SK-N-SH (cell line): ENCODE data around the gene POMC.

Source experiments
- CTCF ChIP-seq: fragments of 200-600 bp; sonication (generic); IDR thresholded peaks from 2 replicates; pipeline ENCODE4 v1.6.1; 2017; ENCODE audit warnings: antibody characterized with exemption, mild to moderate bottlenecking, moderate library complexity
- EZH2phosphoT487 ChIP-seq: fragments of 200-600 bp; sonication (generic); IDR thresholded peaks from 2 replicates; pipeline ENCODE4 v1.6.1; 2017; ENCODE audit warnings: low read depth, mixed run types, mild to moderate bottlenecking, antibody characterized with exemption, moderate library complexity, borderline replicate concordance
- GABPA ChIP-seq: IDR thresholded peaks from 2 replicates; pipeline ENCODE4 v1.4.0; 2012; ENCODE audit warnings: low read depth, mild to moderate bottlenecking
- IRF3 ChIP-seq: fragments of 150-350 bp; IDR thresholded peaks from 2 replicates; pipeline ENCODE4 v1.6.1; 2016; ENCODE audit warnings: mild to moderate bottlenecking, low read depth, low read length
- JUND ChIP-seq: IDR thresholded peaks from 2 replicates; pipeline ENCODE4 v1.4.0; 2012
- POLR2AphosphoS5 ChIP-seq: IDR thresholded peaks from 2 replicates; pipeline ENCODE4 v1.6.1; 2012; ENCODE audit warnings: low read depth, low read length
- RAD21 ChIP-seq: IDR thresholded peaks from 2 replicates; pipeline ENCODE4 v1.6.1; 2012; ENCODE audit warnings: mild to moderate bottlenecking, low read length
- REST ChIP-seq: IDR thresholded peaks from 2 replicates; pipeline ENCODE4 v1.6.1; 2012; ENCODE audit warnings: mild to moderate bottlenecking, low read depth, low read length, moderate library complexity
- RFX5 ChIP-seq: IDR thresholded peaks from 2 replicates; pipeline ENCODE4 v1.6.1; 2012; ENCODE audit warnings: mild to moderate bottlenecking, improper control_type of control experiment, low read length
- RXRA ChIP-seq: IDR thresholded peaks from 2 replicates; pipeline ENCODE4 v1.4.0; 2012; ENCODE audit warnings: low read depth, mild to moderate bottlenecking, borderline replicate concordance
- TCF12 ChIP-seq: IDR thresholded peaks from 2 replicates; pipeline ENCODE4 v1.4.0; 2012
- USF1 ChIP-seq: IDR thresholded peaks from 2 replicates; pipeline ENCODE4 v1.4.0; 2012; ENCODE audit warnings: low read depth, borderline replicate concordance
- YY1 ChIP-seq: IDR thresholded peaks from 2 replicates; pipeline ENCODE4 v1.4.0; 2012; ENCODE audit warnings: low read depth, mild to moderate bottlenecking

DNA sequence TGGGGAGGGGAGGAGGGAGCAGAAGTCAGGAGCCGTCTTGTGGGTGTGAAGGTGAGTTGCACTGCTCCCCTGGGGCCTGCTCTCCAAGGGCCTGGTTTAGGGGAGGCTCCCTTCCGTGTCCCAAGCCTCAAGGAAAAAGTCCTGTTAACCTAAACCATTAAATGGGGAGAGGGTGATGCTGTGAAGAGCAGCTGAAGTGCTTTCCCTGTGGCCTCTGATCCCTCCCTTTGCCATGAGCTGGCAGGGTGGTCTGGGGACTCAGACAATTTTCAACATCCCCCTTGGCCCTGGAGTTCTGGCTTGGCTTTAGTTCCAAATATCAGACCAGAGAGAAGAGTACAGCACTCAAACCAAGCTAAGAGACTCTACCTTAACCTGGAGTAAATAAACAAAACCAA lies 692 bp upstream of the POMC start:
- TF ChIP-seq TCF12 (no peak), YY1 (no peak), REST (no peak), CTCF (no peak), JUND (no peak), RAD21 (no peak), RXRA (no peak), USF1 (no peak), POLR2AphosphoS5 (no peak), RFX5 (no peak), EZH2phosphoT487 (no peak), GABPA (no peak), IRF3 (no peak)
